ENCODE measurements around the gene CTDSP1. TPM values are rescaled to one million over a fixed set of nuclear protein-coding genes. Genes with fewer than 3 reads are reported as not detected.

The CTDSP1 gene
- total and polyA plus RNA-seq, 9 donors = 38.6 to 211 (median 158) TPM

GRCh38 chr2:218357236-218358177 is 42.2 kb upstream of the CTDSP1 start:
- intact Hi-C loops (cut with DNase I) = loop anchor here in 1 of 4 donors (5.0 kb wide), 1 partner anchor 35 kb away; no protein-coding TSS in a partner anchor
- Histone ChIP-seq H3K4me1 (ENCODE audit: insufficient read depth) (peaks cover 1% of the 10 kb centered on the region), H3K27ac (no peak overlapping the region), H3K36me3 (no peaks in the 10 kb centered on the region), H3K9me3 (no peaks in the 10 kb centered on the region), H3K27me3 (no peaks in the 10 kb centered on the region), H3K4me3 (no peak overlapping the region)
- TF ChIP-seq EP300 (IDR thresholded peaks at IDR 0.05) = no peak
- no peak for DNase-seq
- WGBS, 3 donors = 47 to 59% (median 52%) methylated on average over 17 of the region's 17 CpGs

- DNase-seq = no peak
- Histone ChIP-seq H3K4me3 (no peak overlapping the region), H3K4me1 (ENCODE audit: insufficient read depth) (peaks cover 1% of the 10 kb centered on the region), H3K27ac (no peak overlapping the region), H3K27me3 (no peaks in the 10 kb centered on the region), H3K36me3 (no peaks in the 10 kb centered on the region), H3K9me3 (no peaks in the 10 kb centered on the region)
- 83 to 87% (median 86%) methylated on average over 4 of the region's 4 CpGs for whole genome bisulfite sequencing, 3 donors
- no peak for TF ChIP-seq EP300 (IDR thresholded peaks at IDR 0.05)
- no peak for TF ChIP-seq POLR2A (IDR thresholded peaks at IDR 0.05)
- no peak for TF ChIP-seq CTCF (IDR thresholded peaks at IDR 0.05)
- intact Hi-C loops (cut with DNase I) = no loop called here
Observed at GRCh38 chr2:218360453-218360852, 39.2 kb upstream of the CTDSP1 start.

GRCh38 chr2:218362606-218363005 is 37.1 kb upstream of the CTDSP1 start:
- no peaks in the 10 kb centered on the region for H3K36me3 ChIP-seq
- intact Hi-C loops (cut with DNase I) = no loop called here
- DNase-seq = no peak
- WGBS, 3 donors = 86 to 90% (median 89%) methylated on average over 8 of the region's 8 CpGs
- no peaks in the 10 kb centered on the region for H3K27me3 ChIP-seq
- no peaks in the 10 kb centered on the region for H3K9me3 ChIP-seq
- no peak overlapping the region for H3K4me3 ChIP-seq
- TF ChIP-seq POLR2A (IDR thresholded peaks at IDR 0.05) = no peak
- no peak for TF ChIP-seq CTCF (IDR thresholded peaks at IDR 0.05)
- TF ChIP-seq EP300 (IDR thresholded peaks at IDR 0.05) = no peak
- H3K4me1 ChIP-seq (ENCODE audit: insufficient read depth) = no peaks in the 10 kb centered on the region
- H3K27ac ChIP-seq = no peak overlapping the region

- no peaks in the 10 kb centered on the region for H3K27me3 ChIP-seq
- H3K27ac ChIP-seq = no peak overlapping the region
- no peaks in the 10 kb centered on the region for H3K36me3 ChIP-seq
- 71 to 76% (median 72%) methylated on average over 3 of the region's 3 CpGs for WGBS, 3 donors
- intact Hi-C loops (cut with DNase I) = no loop called here
- no peak for DNase-seq
- H3K4me1 ChIP-seq (ENCODE audit: insufficient read depth) = peaks cover 4% of the 10 kb centered on the region
- H3K4me3 ChIP-seq = no peak overlapping the region
- no peak for TF ChIP-seq POLR2A (IDR thresholded peaks at IDR 0.05)
- TF ChIP-seq EP300 (IDR thresholded peaks at IDR 0.05) = no peak
- TF ChIP-seq CTCF (IDR thresholded peaks at IDR 0.05) = no peak
- no peaks in the 10 kb centered on the region for H3K9me3 ChIP-seq
Observed at GRCh38 chr2:218363736-218364135, 35.9 kb upstream of the CTDSP1 start.

GRCh38 chr2:218364196-218364595 is 35.5 kb upstream of the CTDSP1 start:
- Histone ChIP-seq H3K36me3 (no peaks in the 10 kb centered on the region), H3K4me3 (no peak overlapping the region), H3K4me1 (ENCODE audit: insufficient read depth) (peaks cover 4% of the 10 kb centered on the region), H3K27me3 (no peaks in the 10 kb centered on the region), H3K9me3 (no peaks in the 10 kb centered on the region), H3K27ac (no peak overlapping the region)
- no peak for TF ChIP-seq EP300 (IDR thresholded peaks at IDR 0.05)
- no peak for TF ChIP-seq CTCF (IDR thresholded peaks at IDR 0.05)
- TF ChIP-seq POLR2A (IDR thresholded peaks at IDR 0.05) = no peak
- 72 to 80% (median 75%) methylated on average over 6 of the region's 6 CpGs for WGBS, 3 donors
- intact Hi-C loops (cut with DNase I) = no loop called here
- DNase-seq = no peak

Data from ovary (tissue), 9 donors.